ENCODE results near the gene MAN2A2. TPM values are rescaled to one million over a fixed set of nuclear protein-coding genes. Genes with fewer than 3 reads are reported as not detected.

Gene MAN2A2
- total RNA-seq, 1 experiment from 2014 or later = 31.0 TPM

DNA sequence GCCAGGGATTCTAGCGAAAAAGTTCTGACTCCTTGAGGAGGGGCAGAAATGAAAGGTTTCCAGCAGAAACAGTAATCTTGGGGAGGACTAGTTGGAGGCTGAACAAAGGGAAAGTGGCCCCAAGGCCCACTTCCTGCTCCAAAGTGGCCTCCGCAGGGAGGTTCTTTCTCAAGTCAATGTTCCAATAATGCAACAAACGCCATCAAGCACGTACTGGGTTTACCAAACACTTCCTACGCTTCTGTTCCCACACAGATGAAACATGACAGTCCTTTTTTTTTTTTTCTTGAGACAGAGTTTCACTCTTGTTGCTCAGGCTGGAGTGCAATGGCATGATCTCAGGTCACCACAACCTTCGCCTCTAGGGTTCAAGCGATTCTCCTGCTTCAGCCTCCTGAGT, 42.0 kb downstream of the MAN2A2 start:
- Mint-ChIP-seq H3K4me1 (no peaks in the 10 kb centered on the region), H3K9me3 (no peaks in the 10 kb centered on the region), H3K27ac (no peak overlapping the region), H3K36me3 (peaks cover 72% of the 10 kb centered on the region), H3K27me3 (ENCODE audit: low read depth) (no peaks in the 10 kb centered on the region), H3K4me3 (no peak overlapping the region)
- ChIA-PET CTCF (interaction anchor here (1.2 to 3.6 kb wide), 2 partner anchors 12 to 13 kb away, joined by 3 to 23 read pairs; partner anchors contain the start of gene HDDC3), POLR2A (no interaction called here)
- TF ChIP-seq, protein P1, sequence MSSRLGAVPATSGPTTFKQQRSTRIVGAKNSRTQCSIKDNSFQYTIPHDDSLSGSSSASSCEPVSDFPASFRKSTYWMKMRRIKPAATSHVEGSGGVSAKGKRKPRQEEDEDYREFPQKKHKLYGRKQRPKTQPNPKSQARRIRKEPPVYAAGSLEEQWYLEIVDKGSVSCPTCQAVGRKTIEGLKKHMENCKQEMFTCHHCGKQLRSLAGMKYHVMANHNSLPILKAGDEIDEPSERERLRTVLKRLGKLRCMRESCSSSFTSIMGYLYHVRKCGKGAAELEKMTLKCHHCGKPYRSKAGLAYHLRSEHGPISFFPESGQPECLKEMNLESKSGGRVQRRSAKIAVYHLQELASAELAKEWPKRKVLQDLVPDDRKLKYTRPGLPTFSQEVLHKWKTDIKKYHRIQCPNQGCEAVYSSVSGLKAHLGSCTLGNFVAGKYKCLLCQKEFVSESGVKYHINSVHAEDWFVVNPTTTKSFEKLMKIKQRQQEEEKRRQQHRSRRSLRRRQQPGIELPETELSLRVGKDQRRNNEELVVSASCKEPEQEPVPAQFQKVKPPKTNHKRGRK (CRISPR knock-in tag; IDR thresholded peaks at IDR 0.05; ENCODE audit: borderline replicate concordance) = no peak
- TF ChIP-seq, protein P2, sequence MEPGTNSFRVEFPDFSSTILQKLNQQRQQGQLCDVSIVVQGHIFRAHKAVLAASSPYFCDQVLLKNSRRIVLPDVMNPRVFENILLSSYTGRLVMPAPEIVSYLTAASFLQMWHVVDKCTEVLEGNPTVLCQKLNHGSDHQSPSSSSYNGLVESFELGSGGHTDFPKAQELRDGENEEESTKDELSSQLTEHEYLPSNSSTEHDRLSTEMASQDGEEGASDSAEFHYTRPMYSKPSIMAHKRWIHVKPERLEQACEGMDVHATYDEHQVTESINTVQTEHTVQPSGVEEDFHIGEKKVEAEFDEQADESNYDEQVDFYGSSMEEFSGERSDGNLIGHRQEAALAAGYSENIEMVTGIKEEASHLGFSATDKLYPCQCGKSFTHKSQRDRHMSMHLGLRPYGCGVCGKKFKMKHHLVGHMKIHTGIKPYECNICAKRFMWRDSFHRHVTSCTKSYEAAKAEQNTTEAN (CRISPR knock-in tag; IDR thresholded peaks at IDR 0.05) = no peak
- TF ChIP-seq ZNF121 (CRISPR knock-in tag; IDR thresholded peaks at IDR 0.05) (no peak), NFYB (CRISPR knock-in tag; conservative IDR thresholded peaks at IDR 0.05; ENCODE audit: low read depth) (no peak), ATF1 (CRISPR knock-in tag; IDR thresholded peaks at IDR 0.05) (no peak), SMAD3 (CRISPR knock-in tag; IDR thresholded peaks at IDR 0.05; ENCODE audit: borderline replicate concordance) (no peak), FOXJ3 (CRISPR knock-in tag; IDR thresholded peaks at IDR 0.05; ENCODE audit: borderline replicate concordance) (no peak), SP1 (CRISPR knock-in tag; conservative IDR thresholded peaks at IDR 0.05) (no peak), HMGA2 (CRISPR knock-in tag; IDR thresholded peaks at IDR 0.05) (no peak), JAZF1 (CRISPR knock-in tag; IDR thresholded peaks at IDR 0.05) (no peak), MXD4 (CRISPR knock-in tag; IDR thresholded peaks at IDR 0.05; ENCODE audit: borderline replicate concordance) (no peak)
- TF ChIP-seq, protein P3, sequence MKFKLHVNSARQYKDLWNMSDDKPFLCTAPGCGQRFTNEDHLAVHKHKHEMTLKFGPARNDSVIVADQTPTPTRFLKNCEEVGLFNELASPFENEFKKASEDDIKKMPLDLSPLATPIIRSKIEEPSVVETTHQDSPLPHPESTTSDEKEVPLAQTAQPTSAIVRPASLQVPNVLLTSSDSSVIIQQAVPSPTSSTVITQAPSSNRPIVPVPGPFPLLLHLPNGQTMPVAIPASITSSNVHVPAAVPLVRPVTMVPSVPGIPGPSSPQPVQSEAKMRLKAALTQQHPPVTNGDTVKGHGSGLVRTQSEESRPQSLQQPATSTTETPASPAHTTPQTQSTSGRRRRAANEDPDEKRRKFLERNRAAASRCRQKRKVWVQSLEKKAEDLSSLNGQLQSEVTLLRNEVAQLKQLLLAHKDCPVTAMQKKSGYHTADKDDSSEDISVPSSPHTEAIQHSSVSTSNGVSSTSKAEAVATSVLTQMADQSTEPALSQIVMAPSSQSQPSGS (CRISPR knock-in tag; IDR thresholded peaks at IDR 0.05; ENCODE audit: borderline replicate concordance, low read depth) = no peak
- TF ChIP-seq, protein P4, sequence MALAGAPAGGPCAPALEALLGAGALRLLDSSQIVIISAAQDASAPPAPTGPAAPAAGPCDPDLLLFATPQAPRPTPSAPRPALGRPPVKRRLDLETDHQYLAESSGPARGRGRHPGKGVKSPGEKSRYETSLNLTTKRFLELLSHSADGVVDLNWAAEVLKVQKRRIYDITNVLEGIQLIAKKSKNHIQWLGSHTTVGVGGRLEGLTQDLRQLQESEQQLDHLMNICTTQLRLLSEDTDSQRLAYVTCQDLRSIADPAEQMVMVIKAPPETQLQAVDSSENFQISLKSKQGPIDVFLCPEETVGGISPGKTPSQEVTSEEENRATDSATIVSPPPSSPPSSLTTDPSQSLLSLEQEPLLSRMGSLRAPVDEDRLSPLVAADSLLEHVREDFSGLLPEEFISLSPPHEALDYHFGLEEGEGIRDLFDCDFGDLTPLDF (CRISPR knock-in tag; IDR thresholded peaks at IDR 0.05) = no peak
- TF ChIP-seq, protein P5, sequence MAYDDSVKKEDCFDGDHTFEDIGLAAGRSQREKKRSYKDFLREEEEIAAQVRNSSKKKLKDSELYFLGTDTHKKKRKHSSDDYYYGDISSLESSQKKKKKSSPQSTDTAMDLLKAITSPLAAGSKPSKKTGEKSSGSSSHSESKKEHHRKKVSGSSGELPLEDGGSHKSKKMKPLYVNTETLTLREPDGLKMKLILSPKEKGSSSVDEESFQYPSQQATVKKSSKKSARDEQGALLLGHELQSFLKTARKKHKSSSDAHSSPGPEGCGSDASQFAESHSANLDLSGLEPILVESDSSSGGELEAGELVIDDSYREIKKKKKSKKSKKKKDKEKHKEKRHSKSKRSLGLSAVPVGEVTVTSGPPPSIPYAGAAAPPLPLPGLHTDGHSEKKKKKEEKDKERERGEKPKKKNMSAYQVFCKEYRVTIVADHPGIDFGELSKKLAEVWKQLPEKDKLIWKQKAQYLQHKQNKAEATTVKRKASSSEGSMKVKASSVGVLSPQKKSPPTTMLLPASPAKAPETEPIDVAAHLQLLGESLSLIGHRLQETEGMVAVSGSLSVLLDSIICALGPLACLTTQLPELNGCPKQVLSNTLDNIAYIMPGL (CRISPR knock-in tag; IDR thresholded peaks at IDR 0.05) = no peak
- TF ChIP-seq, protein P6, sequence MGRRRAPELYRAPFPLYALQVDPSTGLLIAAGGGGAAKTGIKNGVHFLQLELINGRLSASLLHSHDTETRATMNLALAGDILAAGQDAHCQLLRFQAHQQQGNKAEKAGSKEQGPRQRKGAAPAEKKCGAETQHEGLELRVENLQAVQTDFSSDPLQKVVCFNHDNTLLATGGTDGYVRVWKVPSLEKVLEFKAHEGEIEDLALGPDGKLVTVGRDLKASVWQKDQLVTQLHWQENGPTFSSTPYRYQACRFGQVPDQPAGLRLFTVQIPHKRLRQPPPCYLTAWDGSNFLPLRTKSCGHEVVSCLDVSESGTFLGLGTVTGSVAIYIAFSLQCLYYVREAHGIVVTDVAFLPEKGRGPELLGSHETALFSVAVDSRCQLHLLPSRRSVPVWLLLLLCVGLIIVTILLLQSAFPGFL (CRISPR knock-in tag; IDR thresholded peaks at IDR 0.05; ENCODE audit: borderline replicate concordance) = no peak
- TF ChIP-seq, protein P7, sequence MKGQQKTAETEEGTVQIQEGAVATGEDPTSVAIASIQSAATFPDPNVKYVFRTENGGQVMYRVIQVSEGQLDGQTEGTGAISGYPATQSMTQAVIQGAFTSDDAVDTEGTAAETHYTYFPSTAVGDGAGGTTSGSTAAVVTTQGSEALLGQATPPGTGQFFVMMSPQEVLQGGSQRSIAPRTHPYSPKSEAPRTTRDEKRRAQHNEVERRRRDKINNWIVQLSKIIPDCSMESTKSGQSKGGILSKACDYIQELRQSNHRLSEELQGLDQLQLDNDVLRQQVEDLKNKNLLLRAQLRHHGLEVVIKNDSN (CRISPR knock-in tag; IDR thresholded peaks at IDR 0.05) = no peak
- TF ChIP-seq, protein P8, sequence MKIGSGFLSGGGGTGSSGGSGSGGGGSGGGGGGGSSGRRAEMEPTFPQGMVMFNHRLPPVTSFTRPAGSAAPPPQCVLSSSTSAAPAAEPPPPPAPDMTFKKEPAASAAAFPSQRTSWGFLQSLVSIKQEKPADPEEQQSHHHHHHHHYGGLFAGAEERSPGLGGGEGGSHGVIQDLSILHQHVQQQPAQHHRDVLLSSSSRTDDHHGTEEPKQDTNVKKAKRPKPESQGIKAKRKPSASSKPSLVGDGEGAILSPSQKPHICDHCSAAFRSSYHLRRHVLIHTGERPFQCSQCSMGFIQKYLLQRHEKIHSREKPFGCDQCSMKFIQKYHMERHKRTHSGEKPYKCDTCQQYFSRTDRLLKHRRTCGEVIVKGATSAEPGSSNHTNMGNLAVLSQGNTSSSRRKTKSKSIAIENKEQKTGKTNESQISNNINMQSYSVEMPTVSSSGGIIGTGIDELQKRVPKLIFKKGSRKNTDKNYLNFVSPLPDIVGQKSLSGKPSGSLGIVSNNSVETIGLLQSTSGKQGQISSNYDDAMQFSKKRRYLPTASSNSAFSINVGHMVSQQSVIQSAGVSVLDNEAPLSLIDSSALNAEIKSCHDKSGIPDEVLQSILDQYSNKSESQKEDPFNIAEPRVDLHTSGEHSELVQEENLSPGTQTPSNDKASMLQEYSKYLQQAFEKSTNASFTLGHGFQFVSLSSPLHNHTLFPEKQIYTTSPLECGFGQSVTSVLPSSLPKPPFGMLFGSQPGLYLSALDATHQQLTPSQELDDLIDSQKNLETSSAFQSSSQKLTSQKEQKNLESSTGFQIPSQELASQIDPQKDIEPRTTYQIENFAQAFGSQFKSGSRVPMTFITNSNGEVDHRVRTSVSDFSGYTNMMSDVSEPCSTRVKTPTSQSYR (CRISPR knock-in tag; IDR thresholded peaks at IDR 0.05) = no peak
- DNase-seq (ENCODE audit: low spot score) (no peak), ATAC-seq (no peak)

All from WTC11 (cell line).